ENCODE results near the gene MOGAT2. TPM values are rescaled to one million over a fixed set of nuclear protein-coding genes. Genes with fewer than 3 reads are reported as not detected.

MOGAT2 gene
- total RNA-seq, 1 experiment from 2014 or later: not detected

DNA sequence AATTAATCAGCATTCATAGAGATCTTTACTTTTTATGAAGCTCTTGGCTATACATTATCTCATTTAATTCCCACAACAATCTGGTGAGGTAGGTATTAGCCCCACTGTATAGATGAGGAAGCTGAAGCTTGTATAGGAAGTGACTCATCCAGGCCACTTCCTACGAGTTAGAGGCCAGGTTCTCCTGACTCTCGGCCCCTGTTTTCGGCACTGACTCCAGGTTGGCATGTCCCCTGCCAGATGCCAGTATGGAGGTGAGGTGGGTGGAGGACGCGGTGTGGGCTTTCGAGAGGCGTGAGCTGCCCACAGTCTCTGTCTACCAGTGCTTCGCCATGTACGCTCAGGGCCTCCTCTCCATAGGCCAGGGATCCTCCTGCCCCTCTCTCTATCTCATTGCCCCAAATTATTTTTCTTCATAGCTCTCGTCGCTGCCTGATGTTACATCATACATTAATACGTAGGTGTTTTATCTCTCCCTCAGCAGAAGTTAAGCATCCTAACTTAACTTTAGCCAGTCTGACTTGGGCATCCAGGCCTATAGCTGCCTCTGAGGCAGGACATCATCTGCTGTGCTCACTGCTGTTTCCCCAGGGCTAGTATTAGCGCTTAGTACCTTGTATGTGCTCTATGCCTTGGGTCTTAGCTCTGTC, 59.9 kb downstream of the MOGAT2 start:
- no peak for DNase-seq (ENCODE audit: low read depth)

- no peak for DNase-seq (ENCODE audit: low read depth)
Measured at GRCh38 chr11:75778962-75779361, 61.3 kb downstream of the MOGAT2 start.

- DNase-seq (ENCODE audit: low read depth): no peak
Measured at GRCh38 chr11:75779960-75780359, 62.3 kb downstream of the MOGAT2 start.

- DNase-seq (ENCODE audit: low read depth): no peak
Measured at GRCh38 chr11:75780888-75781287, 63.2 kb downstream of the MOGAT2 start.

- DNase-seq (ENCODE audit: low read depth): no peak
Measured at GRCh38 chr11:75781296-75781695, 63.7 kb downstream of the MOGAT2 start.

DNA sequence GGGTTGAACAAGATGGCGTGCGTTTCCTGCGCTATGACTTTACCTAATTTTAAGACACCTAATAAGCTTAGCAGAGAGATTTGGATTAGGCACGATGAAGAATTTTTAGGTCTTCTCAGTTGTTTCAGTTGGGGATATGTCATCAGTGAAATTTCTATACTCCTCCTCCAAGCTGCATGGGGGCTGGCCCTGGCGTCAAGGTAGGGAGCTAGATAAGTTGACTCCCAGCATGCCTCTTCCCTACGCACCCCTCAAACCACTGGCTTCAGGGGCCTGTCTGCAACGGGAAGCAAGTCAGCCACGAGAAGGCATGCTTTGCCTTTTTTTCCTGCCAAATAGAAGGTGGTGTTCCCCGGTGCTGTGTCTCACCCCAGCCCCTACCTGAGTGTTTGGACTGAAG, 64.2 kb downstream of the MOGAT2 start:
- DNase-seq (ENCODE audit: low read depth): no peak

Other genes starting within 250 kb of the MOGAT2 start
- 1.3 and 1.6 TPM in 2 replicates for gene GDPD5, start 191.9 kb upstream of the MOGAT2 start, total RNA-seq (2014; rRNA removed)
- gene SERPINH1, start 155.6 kb upstream of the MOGAT2 start, total RNA-seq (2014; rRNA removed): 419 and 495 TPM in 2 replicates
- under 0.01 TPM in 1 of 2 replicates, not detected in the other for gene MAP6, start 48.8 kb upstream of the MOGAT2 start, total RNA-seq (2014; rRNA removed)
- gene DGAT2, start 50.9 kb downstream of the MOGAT2 start, total RNA-seq (2014; rRNA removed): 0.29 and 1.2 TPM in 2 replicates
- 10.8 and 12.2 TPM in 2 replicates for gene UVRAG, start 97.4 kb downstream of the MOGAT2 start, total RNA-seq (2014; rRNA removed)

All from LHCN-M2 (cell line).